Left hindlimb (tissue), 1 donor: ENCODE measurements around the gene NLRP8.
"Not testable (repeated sequence)": the region's sequence is repeated elsewhere in the genome, so short reads cannot be mapped to it uniquely, and the experiment has no call there.

Source experiments
- DNase-seq: peaks from one replicate; pipeline ENCODE4 v3.0.0-alpha.2; 2018

Gene NLRP8

GRCh38 chr19:55980415-55980814 is 32.8 kb downstream of the NLRP8 start:
- no peak for DNase-seq

DNA sequence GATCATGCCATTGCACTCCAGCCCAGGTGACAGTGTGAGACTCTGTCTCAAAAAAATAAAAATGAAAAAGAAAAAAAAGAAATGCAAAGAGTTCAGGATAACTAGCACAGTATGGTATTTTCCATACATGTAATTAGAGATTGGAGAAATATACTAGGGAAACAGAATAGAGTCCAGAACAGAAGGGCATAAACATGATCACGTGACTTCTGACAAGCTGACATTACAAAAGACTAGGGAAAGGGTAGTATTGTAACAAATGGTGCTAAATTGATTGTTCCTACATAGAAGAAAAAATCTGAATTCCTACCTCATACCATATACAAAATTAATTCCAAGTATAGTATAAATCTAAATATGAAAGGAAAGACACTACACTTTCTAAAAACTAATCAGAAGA is 37.6 kb downstream of the NLRP8 start:
- DNase-seq, result no peak

DNA sequence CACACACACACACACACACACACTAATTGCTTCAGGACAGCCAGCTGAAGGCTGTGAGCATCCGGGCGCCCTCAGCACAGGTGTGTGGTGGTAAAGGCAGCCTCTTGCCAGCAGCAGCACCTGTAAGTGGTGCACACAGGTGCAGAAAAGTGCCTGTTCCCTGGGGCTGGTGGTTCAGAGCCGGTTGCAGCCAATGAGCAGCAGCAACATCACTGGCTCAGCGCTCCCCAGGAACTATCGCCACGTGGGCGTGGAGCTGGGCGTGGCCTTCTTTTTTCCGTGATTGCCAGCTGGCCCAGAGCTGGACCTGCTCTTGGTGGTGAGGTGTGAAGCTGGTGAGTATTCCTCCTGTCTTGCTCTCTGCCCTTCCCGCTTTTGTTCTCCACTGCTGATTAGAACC is 38.9 kb downstream of the NLRP8 start, which contains the start of gene NLRP5:
Gene NLRP5, plus strand, starts transcription at position 289 of the 400 bp plus-strand sequence.
- DNase-seq, result no peak

- DNase-seq, result no peak
Observed at GRCh38 chr19:55990831-55991230, 43.2 kb downstream of the NLRP8 start.

- no peak for DNase-seq
Observed at GRCh38 chr19:55993492-55993891, 45.9 kb downstream of the NLRP8 start.

DNA sequence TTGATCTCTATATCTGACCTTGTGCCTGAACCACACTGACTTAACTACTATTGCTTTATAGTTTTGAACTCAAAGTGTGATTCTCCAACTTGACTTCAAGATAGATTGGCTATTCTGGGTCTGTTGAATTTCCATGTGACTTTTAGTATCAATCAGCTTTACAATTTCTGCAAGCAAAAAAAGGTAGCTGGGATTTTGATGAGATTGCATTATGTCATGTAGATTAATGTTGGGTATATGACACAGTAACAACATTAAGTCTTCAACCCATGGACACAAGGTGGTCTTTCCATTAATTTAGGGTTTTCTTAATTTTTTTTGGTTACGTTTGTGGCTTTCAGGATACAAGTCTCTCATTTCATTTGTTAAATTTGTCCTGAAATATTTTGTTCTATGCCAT is 67.1 kb downstream of the NLRP8 start:
- no peak for DNase-seq

DNA sequence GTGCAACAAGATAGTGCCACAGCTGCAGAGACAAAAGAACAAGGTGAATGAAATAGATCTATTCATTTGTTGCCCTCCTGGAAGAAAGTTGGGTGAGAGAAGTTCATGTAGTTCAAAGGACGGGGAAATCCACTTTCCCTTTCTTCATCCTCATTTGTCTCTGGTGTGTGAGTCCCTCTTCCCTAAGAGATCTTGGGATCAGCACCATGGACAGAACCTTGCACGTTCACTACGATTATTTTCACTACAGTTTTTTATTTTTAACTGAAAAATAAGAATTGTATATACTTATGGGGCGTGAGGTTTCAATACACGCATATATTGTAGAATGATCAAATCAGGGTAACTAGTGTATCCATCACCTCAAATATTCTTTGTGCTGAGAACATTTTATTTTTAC is 68.1 kb downstream of the NLRP8 start:
- no peak for DNase-seq

DNA sequence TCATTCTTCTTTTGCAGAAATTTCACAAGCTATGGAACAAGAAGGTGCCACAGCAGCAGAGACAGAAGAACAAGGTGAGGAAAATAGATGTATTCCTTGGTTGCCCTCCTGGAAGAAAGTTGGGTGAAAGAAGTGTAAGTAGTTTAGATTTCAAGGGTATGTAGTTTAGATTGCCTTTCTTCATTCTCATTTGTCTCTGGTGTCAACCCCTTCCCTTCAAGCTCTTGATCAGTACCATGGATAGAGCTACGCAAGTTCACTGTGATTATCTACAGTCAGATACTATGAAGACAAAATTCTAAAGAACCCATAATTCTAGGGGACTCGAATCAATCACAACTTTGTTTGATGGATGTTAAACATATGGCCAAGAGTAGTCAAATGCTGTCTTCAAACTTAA is 71.7 kb downstream of the NLRP8 start:
- not testable (repeated sequence) for DNase-seq

DNA sequence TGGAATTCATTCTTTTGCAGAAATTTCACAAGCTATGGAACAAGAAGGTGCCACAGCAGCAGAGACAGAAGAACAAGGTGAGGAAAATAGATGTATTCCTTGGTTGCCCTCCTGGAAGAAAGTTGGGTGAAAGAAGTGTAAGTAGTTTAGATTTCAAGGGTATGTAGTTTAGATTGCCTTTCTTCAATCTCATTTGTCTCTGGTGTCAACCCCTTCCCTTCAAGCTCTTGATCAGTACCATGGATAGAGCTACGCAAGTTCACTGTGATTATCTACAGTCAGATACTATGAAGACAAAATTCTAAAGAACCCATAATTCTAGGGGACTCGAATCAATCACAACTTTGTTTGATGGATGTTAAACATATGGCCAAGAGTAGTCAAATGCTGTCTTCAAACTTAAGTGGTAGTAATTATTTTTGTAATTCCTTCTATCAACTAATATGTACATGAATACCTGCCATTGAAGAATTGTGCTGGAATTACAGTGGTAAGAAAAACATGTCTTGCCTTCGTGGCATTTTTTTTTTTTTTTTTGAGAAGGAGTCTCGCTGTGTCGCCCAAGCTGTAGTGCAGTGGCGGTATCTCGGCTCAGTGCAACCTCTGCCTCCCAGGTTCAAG is 72.8 kb downstream of the NLRP8 start:
- not testable (repeated sequence) for DNase-seq

- no peak for DNase-seq
Observed at GRCh38 chr19:56026769-56027168, 79.1 kb downstream of the NLRP8 start.
